ENCODE results near the gene NMT1.

The NMT1 gene

GRCh38 chr17:45147581-45148182 lies 86.6 kb downstream of the NMT1 start:
- Histone ChIP-seq H3K27me3 (ENCODE audit: insufficient read depth, insufficient read length) (no peaks in the 10 kb centered on the region), H3K9me3 (ENCODE audit: insufficient read depth, low read length) (no peaks in the 10 kb centered on the region), H3K4me1 (ENCODE audit: insufficient read depth, insufficient read length) (peaks cover 14% of the 10 kb centered on the region), H3K9ac (ENCODE audit: insufficient read length, low read depth) (peak overlapping the region; percentile 87), H3K36me3 (ENCODE audit: insufficient read depth, insufficient read length, low read length) (peaks cover 11% of the 10 kb centered on the region), H3K4me3 (ENCODE audit: insufficient read length, low read depth) (peak overlapping the region; percentile 79)
- DNase-seq (ENCODE audit: low read depth, low spot score): no peak
- TF ChIP-seq ZNF274 (IDR thresholded peaks at IDR 0.05; ENCODE audit: low read depth, low read length): no peak
- TF ChIP-seq SUZ12 (IDR thresholded peaks at IDR 0.05; ENCODE audit: extremely low read depth, insufficient read depth, insufficient read length): no peak
- TF ChIP-seq YY1 (IDR thresholded peaks at IDR 0.05; ENCODE audit: insufficient read depth, insufficient read length): no peak

GRCh38 chr17:45148183-45149036 lies 87.3 kb downstream of the NMT1 start, which contains the start of gene HEXIM1:
Gene HEXIM1, plus strand, starts transcription at chr17:45148475. Its CDS starts 716 bp downstream, at chr17:45149191.
- Histone ChIP-seq H3K4me1 (ENCODE audit: insufficient read depth, insufficient read length) (peaks cover 8% of the 10 kb centered on the region), H3K9ac (ENCODE audit: insufficient read length, low read depth) (peak within 1 kb of the TSS; percentile 97), H3K4me3 (ENCODE audit: insufficient read length, low read depth) (peak within 1 kb of the TSS; percentile 98), H3K27me3 (ENCODE audit: insufficient read depth, insufficient read length) (no peaks in the 10 kb centered on the region), H3K36me3 (ENCODE audit: insufficient read depth, insufficient read length, low read length) (peaks cover 11% of the 10 kb centered on the region), H3K9me3 (ENCODE audit: insufficient read depth, low read length) (no peaks in the 10 kb centered on the region)
- no peak for TF ChIP-seq SUZ12 (IDR thresholded peaks at IDR 0.05; ENCODE audit: extremely low read depth, insufficient read depth, insufficient read length)
- TF ChIP-seq ZNF274 (IDR thresholded peaks at IDR 0.05; ENCODE audit: low read depth, low read length): no peak
- TF ChIP-seq YY1 (IDR thresholded peaks at IDR 0.05; ENCODE audit: insufficient read depth, insufficient read length): no peak
- DNase-seq (ENCODE audit: low read depth, low spot score): peak; percentile 97

- peak overlapping the region; percentile 97 for H3K9ac ChIP-seq (ENCODE audit: insufficient read length, low read depth)
- no peak for DNase-seq (ENCODE audit: low read depth, low spot score)
- H3K4me1 ChIP-seq (ENCODE audit: insufficient read depth, insufficient read length): peaks cover 5% of the 10 kb centered on the region
- H3K9me3 ChIP-seq (ENCODE audit: insufficient read depth, low read length): no peaks in the 10 kb centered on the region
- peaks cover 11% of the 10 kb centered on the region for H3K36me3 ChIP-seq (ENCODE audit: insufficient read depth, insufficient read length, low read length)
- H3K4me3 ChIP-seq (ENCODE audit: insufficient read length, low read depth): peak overlapping the region; percentile 98
- TF ChIP-seq ZNF274 (IDR thresholded peaks at IDR 0.05; ENCODE audit: low read depth, low read length): no peak
- TF ChIP-seq YY1 (IDR thresholded peaks at IDR 0.05; ENCODE audit: insufficient read depth, insufficient read length): no peak
- TF ChIP-seq SUZ12 (IDR thresholded peaks at IDR 0.05; ENCODE audit: extremely low read depth, insufficient read depth, insufficient read length): no peak
- H3K27me3 ChIP-seq (ENCODE audit: insufficient read depth, insufficient read length): no peaks in the 10 kb centered on the region
Measured at GRCh38 chr17:45149037-45149668, 88.0 kb downstream of the NMT1 start.

- H3K27me3 ChIP-seq (ENCODE audit: insufficient read depth, insufficient read length): no peaks in the 10 kb centered on the region
- no peak for TF ChIP-seq YY1 (IDR thresholded peaks at IDR 0.05; ENCODE audit: insufficient read depth, insufficient read length)
- H3K9ac ChIP-seq (ENCODE audit: insufficient read length, low read depth): peak overlapping the region; percentile 97
- H3K9me3 ChIP-seq (ENCODE audit: insufficient read depth, low read length): no peaks in the 10 kb centered on the region
- H3K36me3 ChIP-seq (ENCODE audit: insufficient read depth, insufficient read length, low read length): peaks cover 11% of the 10 kb centered on the region
- H3K4me1 ChIP-seq (ENCODE audit: insufficient read depth, insufficient read length): peaks cover 2% of the 10 kb centered on the region
- no peak for DNase-seq (ENCODE audit: low read depth, low spot score)
- H3K4me3 ChIP-seq (ENCODE audit: insufficient read length, low read depth): peak overlapping the region; percentile 98
Measured at GRCh38 chr17:45149669-45150664, 88.8 kb downstream of the NMT1 start.

- no peaks in the 10 kb centered on the region for H3K27me3 ChIP-seq (ENCODE audit: insufficient read depth, insufficient read length)
- H3K36me3 ChIP-seq (ENCODE audit: insufficient read depth, insufficient read length, low read length): peaks cover 11% of the 10 kb centered on the region
- H3K4me3 ChIP-seq (ENCODE audit: insufficient read length, low read depth): peak overlapping the region; percentile 98
- no peaks in the 10 kb centered on the region for H3K4me1 ChIP-seq (ENCODE audit: insufficient read depth, insufficient read length)
- no peak for DNase-seq (ENCODE audit: low read depth, low spot score)
- peak overlapping the region; percentile 39 for H3K9ac ChIP-seq (ENCODE audit: insufficient read length, low read depth)
- TF ChIP-seq ZNF274 (IDR thresholded peaks at IDR 0.05; ENCODE audit: low read depth, low read length) (no peak), YY1 (IDR thresholded peaks at IDR 0.05; ENCODE audit: insufficient read depth, insufficient read length) (no peak), SUZ12 (IDR thresholded peaks at IDR 0.05; ENCODE audit: extremely low read depth, insufficient read depth, insufficient read length) (no peak)
- H3K9me3 ChIP-seq (ENCODE audit: insufficient read depth, low read length): no peaks in the 10 kb centered on the region
Measured at GRCh38 chr17:45150911-45151809, 90.0 kb downstream of the NMT1 start.

- no peaks in the 10 kb centered on the region for H3K4me1 ChIP-seq (ENCODE audit: insufficient read depth, insufficient read length)
- no peak overlapping the region for H3K9ac ChIP-seq (ENCODE audit: insufficient read length, low read depth)
- TF ChIP-seq ZNF274 (IDR thresholded peaks at IDR 0.05; ENCODE audit: low read depth, low read length) (no peak), SUZ12 (IDR thresholded peaks at IDR 0.05; ENCODE audit: extremely low read depth, insufficient read depth, insufficient read length) (no peak), YY1 (IDR thresholded peaks at IDR 0.05; ENCODE audit: insufficient read depth, insufficient read length) (no peak)
- DNase-seq (ENCODE audit: low read depth, low spot score): no peak
- no peak overlapping the region for H3K4me3 ChIP-seq (ENCODE audit: insufficient read length, low read depth)
- H3K27me3 ChIP-seq (ENCODE audit: insufficient read depth, insufficient read length): no peaks in the 10 kb centered on the region
- peaks cover 4% of the 10 kb centered on the region for H3K36me3 ChIP-seq (ENCODE audit: insufficient read depth, insufficient read length, low read length)
- no peaks in the 10 kb centered on the region for H3K9me3 ChIP-seq (ENCODE audit: insufficient read depth, low read length)
Measured at GRCh38 chr17:45155029-45155428, 93.9 kb downstream of the NMT1 start.

Data from NT2/D1 (cell line).